Testis (tissue), 3 donors: ENCODE data around the gene CARS1. TPM values are rescaled to one million over a fixed set of nuclear protein-coding genes. Genes with fewer than 3 reads are reported as not detected.

ENCODE experiments used
- DNase-seq: peaks from one replicate; pipeline ENCODE4 v3.0.0-alpha.2; 2019
- H3K27ac ChIP-seq, 2 donors: fragments of 200-600 bp; sonication (generic); one replicate each; pipeline ENCODE4 v1.5.1; 2019
- H3K27me3 ChIP-seq: fragments of 200-600 bp; sonication (generic); one replicate; pipeline ENCODE4 v1.5.1; 2019
- H3K36me3 ChIP-seq: fragments of 200-600 bp; sonication (generic); one replicate; pipeline ENCODE4 v1.5.1; 2017; ENCODE audit warnings: low read depth; ENCODE audit errors: missing control alignments
- H3K4me1 ChIP-seq: fragments of 200-600 bp; sonication (generic); one replicate; pipeline ENCODE4 v1.5.1; 2019
- H3K4me3 ChIP-seq, 2 donors: fragments of 200-600 bp; sonication (generic); one replicate each; pipeline ENCODE4 v1.5.1; 2017 to 2019
- H3K9me3 ChIP-seq: fragments of 200-600 bp; sonication (generic); one replicate; pipeline ENCODE4 v1.5.1; 2017
- POLR2A ChIP-seq: fragments of 450-650 bp; IDR thresholded peaks from one replicate; pipeline ENCODE4 v1.6.1; 2017; ENCODE audit warnings: antibody characterized with exemption, mild to moderate bottlenecking, moderate library complexity
- WGBS, 2 donors: methylation state at CpG; one replicate each; pipeline ENCODE4 v1.1.5; 2018; 5-methylcytosine and 5-hydroxymethylcytosine counted together
- intact Hi-C: fragments of 100-400 bp; cut with DNase I; formaldehyde crosslinking; loops from one replicate; pipeline ENCODE4 v1.15.1; 2023; ENCODE audit warnings: low total_unique reads
- polyA plus RNA-seq: library from polyadenylated mRNA; stranded (reverse); fragments of 350-450 nt; fragmentation: Illumina TruSeq; extraction: RNeasy Lipid Tissue Mini Kit (QIAGEN cat#74804); gene quantifications from one replicate; pipeline ENCODE4 v1.2.3, GENCODE V29; 2014; ENCODE audit warnings: low read depth, low replicate concordance; ENCODE audit not compliant: insufficient read depth
- total RNA-seq, 2 donors: library from RNA; depleted of rRNA; stranded (reverse); fragments of >200 nt; gene quantifications; one replicate each; pipeline ENCODE4 v1.2.3, GENCODE V29; 2016
- TF ChIP-seq, protein P1 (sequence below), 3 experiments: fragments of 450-650 bp in 2 of 3; fragments of 200-600 bp in 1 of 3; sonication (generic) in 1 of 3; IDR thresholded peaks; one replicate each; pipeline ENCODE4 v1.5.1; 2016 to 2019; ENCODE audit warnings: antibody characterized with exemption in 3 of 3, mild to moderate bottlenecking in 2 of 3, moderate library complexity in 1 of 3

Gene CARS1
- total and polyA plus RNA-seq, 3 donors from 2014 or later: 34.8 to 48.2 (median 43.8) TPM

DNA sequence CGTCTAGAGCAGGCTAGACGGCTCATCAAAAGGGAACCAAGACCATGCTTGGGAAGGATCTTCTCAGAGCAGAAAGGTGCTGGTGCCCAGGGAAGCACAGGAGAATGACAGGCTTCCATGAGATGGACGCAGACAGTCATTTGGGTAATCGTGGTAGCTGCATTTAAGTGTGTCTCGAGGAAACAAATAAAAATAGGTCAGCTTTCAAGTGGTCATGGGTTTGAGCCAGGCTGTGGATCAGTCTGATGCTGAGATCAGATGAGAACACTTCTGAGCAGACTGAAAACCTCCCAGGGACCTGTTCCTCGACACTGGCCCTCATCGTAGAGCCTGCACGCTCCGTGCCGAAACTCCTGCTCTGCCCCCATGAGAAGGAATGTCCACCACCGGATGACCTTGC is 4.7 kb downstream of the CARS1 start:
- Histone ChIP-seq H3K4me1 (peaks cover 12% of the 10 kb centered on the region), H3K27ac (no peak overlapping the region), H3K4me3 (no peak overlapping the region), H3K9me3 (no peaks in the 10 kb centered on the region), H3K36me3 (no peaks in the 10 kb centered on the region), H3K27me3 (no peaks in the 10 kb centered on the region)
- no peak for TF ChIP-seq POLR2A
- TF ChIP-seq, protein P1, sequence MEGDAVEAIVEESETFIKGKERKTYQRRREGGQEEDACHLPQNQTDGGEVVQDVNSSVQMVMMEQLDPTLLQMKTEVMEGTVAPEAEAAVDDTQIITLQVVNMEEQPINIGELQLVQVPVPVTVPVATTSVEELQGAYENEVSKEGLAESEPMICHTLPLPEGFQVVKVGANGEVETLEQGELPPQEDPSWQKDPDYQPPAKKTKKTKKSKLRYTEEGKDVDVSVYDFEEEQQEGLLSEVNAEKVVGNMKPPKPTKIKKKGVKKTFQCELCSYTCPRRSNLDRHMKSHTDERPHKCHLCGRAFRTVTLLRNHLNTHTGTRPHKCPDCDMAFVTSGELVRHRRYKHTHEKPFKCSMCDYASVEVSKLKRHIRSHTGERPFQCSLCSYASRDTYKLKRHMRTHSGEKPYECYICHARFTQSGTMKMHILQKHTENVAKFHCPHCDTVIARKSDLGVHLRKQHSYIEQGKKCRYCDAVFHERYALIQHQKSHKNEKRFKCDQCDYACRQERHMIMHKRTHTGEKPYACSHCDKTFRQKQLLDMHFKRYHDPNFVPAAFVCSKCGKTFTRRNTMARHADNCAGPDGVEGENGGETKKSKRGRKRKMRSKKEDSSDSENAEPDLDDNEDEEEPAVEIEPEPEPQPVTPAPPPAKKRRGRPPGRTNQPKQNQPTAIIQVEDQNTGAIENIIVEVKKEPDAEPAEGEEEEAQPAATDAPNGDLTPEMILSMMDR (IDR thresholded peaks at IDR 0.05): no peak
- 89 to 91% methylated on average over 11 of the region's 11 CpGs for WGBS, 2 donors
- DNase-seq: no peak
- intact Hi-C loops: no loop called here

GRCh38 chr11:3052109-3052479 is 5.1 kb downstream of the CARS1 start:
- Histone ChIP-seq H3K36me3 (no peaks in the 10 kb centered on the region), H3K27me3 (no peaks in the 10 kb centered on the region), H3K27ac (no peak overlapping the region), H3K9me3 (no peaks in the 10 kb centered on the region), H3K4me3 (no peak overlapping the region), H3K4me1 (peaks cover 12% of the 10 kb centered on the region)
- TF ChIP-seq, protein P1 (IDR thresholded peaks at IDR 0.05): no peak
- TF ChIP-seq POLR2A: no peak
- intact Hi-C loops: no loop called here
- WGBS, 2 donors: 79 to 80% methylated on average over 14 of the region's 14 CpGs
- no peak for DNase-seq

GRCh38 chr11:3051196-3052108 is 5.8 kb downstream of the CARS1 start:
- H3K36me3 ChIP-seq: no peaks in the 10 kb centered on the region
- DNase-seq: no peak
- peaks cover 10% of the 10 kb centered on the region for H3K4me1 ChIP-seq
- no peak overlapping the region for H3K4me3 ChIP-seq
- no peak overlapping the region for H3K27ac ChIP-seq
- TF ChIP-seq, protein P1 (IDR thresholded peaks at IDR 0.05): no peak
- TF ChIP-seq POLR2A: no peak
- no peaks in the 10 kb centered on the region for H3K9me3 ChIP-seq
- H3K27me3 ChIP-seq: no peaks in the 10 kb centered on the region
- 79 to 88% methylated on average over 13 of the region's 13 CpGs for WGBS, 2 donors
- intact Hi-C loops: no loop called here

- no peak for DNase-seq
- 91 to 95% methylated on average over 18 of the region's 18 CpGs for WGBS, 2 donors
- Histone ChIP-seq H3K27me3 (no peaks in the 10 kb centered on the region), H3K9me3 (no peaks in the 10 kb centered on the region), H3K4me1 (peaks cover 1% of the 10 kb centered on the region), H3K4me3 (no peak overlapping the region), H3K36me3 (no peaks in the 10 kb centered on the region), H3K27ac (no peak overlapping the region)
- intact Hi-C loops: no loop called here
- TF ChIP-seq POLR2A: no peak
- TF ChIP-seq, protein P1 (IDR thresholded peaks at IDR 0.05): no peak
Observed at GRCh38 chr11:3050386-3051195, 6.6 kb downstream of the CARS1 start.
